Measurements from ENCODE around the gene FGF11.

The FGF11 gene
- total RNA-seq, result 0.35 to 1.7 (median 0.96) reads per million in 3 donors

- Histone ChIP-seq H3K9me3 (ENCODE audit: control insufficient read depth, low read length) (no peaks in the 10 kb centered on the region), H3K4me1 (ENCODE audit: control insufficient read depth, insufficient read depth, low read length, poor library complexity, severe bottlenecking) (peaks cover 52% of the 10 kb centered on the region), H3K36me3 (ENCODE audit: control insufficient read depth, insufficient read depth, low read length) (no peaks in the 10 kb centered on the region), H3K27me3 (replicated peaks; ENCODE audit: control insufficient read depth, insufficient read depth, low read length, poor library complexity, severe bottlenecking) (peaks cover 31% of the 10 kb centered on the region), H3K27ac (ENCODE audit: insufficient read depth, low read length, poor library complexity, severe bottlenecking) (no peak within 1 kb of the TSS), H3K4me3 (ENCODE audit: insufficient read depth, low read depth, low read length, poor library complexity, severe bottlenecking) (peak within 1 kb of the TSS; percentile 32)
- DNase-seq, result no peak
These were observed at the start of gene FGF11 for GRCh38 chr17:7439462-7440112. TSS of gene FGF11 (plus strand) at chr17:7439512. CDS start at chr17:7439621, 109 bp downstream.

GRCh38 chr17:7389924-7390910 is 49.1 kb upstream of the FGF11 start:
- Histone ChIP-seq H3K36me3 (ENCODE audit: control insufficient read depth, insufficient read depth, low read length) (peaks cover 50% of the 10 kb centered on the region), H3K4me1 (ENCODE audit: control insufficient read depth, insufficient read depth, low read length, poor library complexity, severe bottlenecking) (peaks cover 32% of the 10 kb centered on the region), H3K27me3 (replicated peaks; ENCODE audit: control insufficient read depth, insufficient read depth, low read length, poor library complexity, severe bottlenecking) (no peaks in the 10 kb centered on the region), H3K27ac (ENCODE audit: insufficient read depth, low read length, poor library complexity, severe bottlenecking) (peak overlapping the region; percentile 4), H3K4me3 (ENCODE audit: insufficient read depth, low read depth, low read length, poor library complexity, severe bottlenecking) (no peak overlapping the region), H3K9me3 (ENCODE audit: control insufficient read depth, low read length) (no peaks in the 10 kb centered on the region)
- DNase-seq, result no peak

- no peak overlapping the region for H3K27ac ChIP-seq (ENCODE audit: insufficient read depth, low read length, poor library complexity, severe bottlenecking)
- peaks cover 50% of the 10 kb centered on the region for H3K36me3 ChIP-seq (ENCODE audit: control insufficient read depth, insufficient read depth, low read length)
- peaks cover 33% of the 10 kb centered on the region for H3K4me1 ChIP-seq (ENCODE audit: control insufficient read depth, insufficient read depth, low read length, poor library complexity, severe bottlenecking)
- H3K9me3 ChIP-seq (ENCODE audit: control insufficient read depth, low read length), result no peaks in the 10 kb centered on the region
- no peak for DNase-seq
- no peaks in the 10 kb centered on the region for H3K27me3 ChIP-seq (replicated peaks; ENCODE audit: control insufficient read depth, insufficient read depth, low read length, poor library complexity, severe bottlenecking)
- H3K4me3 ChIP-seq (ENCODE audit: insufficient read depth, low read depth, low read length, poor library complexity, severe bottlenecking), result no peak overlapping the region
These were observed 48.0 kb upstream of the FGF11 start for GRCh38 chr17:7391307-7391706.

DNA sequence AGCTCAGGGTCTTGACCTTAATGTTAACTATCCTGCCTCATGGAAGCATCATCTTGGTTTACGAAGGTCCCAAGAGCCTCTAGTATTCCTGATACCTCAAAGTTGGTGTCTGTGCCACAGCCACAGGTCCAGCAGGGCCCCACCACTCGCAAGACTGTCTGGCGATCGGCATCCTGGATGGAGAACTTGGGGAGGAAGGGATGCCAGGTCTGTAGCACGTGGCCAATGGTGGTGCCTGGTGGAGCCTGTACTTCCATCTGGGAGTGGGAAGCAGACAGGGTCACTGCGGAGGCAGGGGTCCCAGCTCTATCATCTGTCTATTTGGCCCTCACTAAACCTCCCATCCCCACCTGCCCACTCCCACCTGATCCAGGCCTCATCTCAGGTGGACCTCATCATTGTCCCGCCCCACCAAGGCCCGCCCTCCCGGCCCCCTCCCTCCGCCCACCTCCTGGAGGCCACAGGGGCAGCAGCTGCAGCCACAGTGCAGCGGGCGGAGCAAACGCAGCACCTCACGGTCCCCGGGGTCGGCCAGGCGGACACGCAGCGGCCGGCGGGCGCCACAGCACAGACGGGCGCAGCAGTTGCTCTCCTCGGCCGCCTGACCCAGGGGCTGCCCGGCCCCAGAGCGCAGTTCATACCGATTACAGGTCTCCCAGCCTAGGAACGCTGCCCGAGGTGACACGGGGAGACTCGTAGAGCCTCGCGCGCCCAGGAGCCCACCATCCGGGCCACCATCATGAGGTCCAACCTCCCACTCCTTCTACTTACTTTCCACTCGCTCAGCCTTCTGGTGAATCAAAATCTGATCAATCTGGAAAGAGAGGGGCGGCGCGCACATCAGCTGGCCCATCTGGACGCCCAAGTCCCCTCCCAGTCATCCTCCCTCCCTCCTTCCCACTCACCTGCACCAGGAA is 46.4 kb upstream of the FGF11 start:
- Histone ChIP-seq H3K4me1 (ENCODE audit: control insufficient read depth, insufficient read depth, low read length, poor library complexity, severe bottlenecking) (peaks cover 33% of the 10 kb centered on the region), H3K36me3 (ENCODE audit: control insufficient read depth, insufficient read depth, low read length) (peaks cover 44% of the 10 kb centered on the region), H3K27me3 (replicated peaks; ENCODE audit: control insufficient read depth, insufficient read depth, low read length, poor library complexity, severe bottlenecking) (no peaks in the 10 kb centered on the region), H3K4me3 (ENCODE audit: insufficient read depth, low read depth, low read length, poor library complexity, severe bottlenecking) (peak overlapping the region; percentile 95), H3K9me3 (ENCODE audit: control insufficient read depth, low read length) (no peaks in the 10 kb centered on the region), H3K27ac (ENCODE audit: insufficient read depth, low read length, poor library complexity, severe bottlenecking) (peak overlapping the region; percentile 90)
- DNase-seq, result no peak

- peaks cover 33% of the 10 kb centered on the region for H3K4me1 ChIP-seq (ENCODE audit: control insufficient read depth, insufficient read depth, low read length, poor library complexity, severe bottlenecking)
- DNase-seq, result peak; percentile 60 to 74 (median 73)
These were observed 45.5 kb upstream of the FGF11 start for GRCh38 chr17:7393613-7394451.

GRCh38 chr17:7394452-7395191 is 44.7 kb upstream of the FGF11 start, which contains the start of gene PLSCR3:
TSS of gene PLSCR3 (minus strand) at chr17:7394525. CDS start at chr17:7394110, 415 bp downstream.
- peaks cover 33% of the 10 kb centered on the region for H3K4me1 ChIP-seq (ENCODE audit: control insufficient read depth, insufficient read depth, low read length, poor library complexity, severe bottlenecking)
- DNase-seq, result peak; percentile 61 to 78 (median 74)

More at GRCh38 chr17:7393613-7394451, 45.5 kb upstream of the FGF11 start:
- H3K4me3 ChIP-seq (ENCODE audit: insufficient read depth, low read depth, low read length, poor library complexity, severe bottlenecking), result peak overlapping the region; percentile 95
- H3K27me3 ChIP-seq (replicated peaks; ENCODE audit: control insufficient read depth, insufficient read depth, low read length, poor library complexity, severe bottlenecking), result no peaks in the 10 kb centered on the region
- H3K9me3 ChIP-seq (ENCODE audit: control insufficient read depth, low read length), result no peaks in the 10 kb centered on the region
- H3K36me3 ChIP-seq (ENCODE audit: control insufficient read depth, insufficient read depth, low read length), result peaks cover 38% of the 10 kb centered on the region
- peak overlapping the region; percentile 90 for H3K27ac ChIP-seq (ENCODE audit: insufficient read depth, low read length, poor library complexity, severe bottlenecking)

GRCh38 chr17:7396147-7396546 is 43.2 kb upstream of the FGF11 start:
- DNase-seq, result no peak
- Histone ChIP-seq H3K36me3 (ENCODE audit: control insufficient read depth, insufficient read depth, low read length) (peaks cover 15% of the 10 kb centered on the region), H3K27ac (ENCODE audit: insufficient read depth, low read length, poor library complexity, severe bottlenecking) (no peak overlapping the region), H3K4me1 (ENCODE audit: control insufficient read depth, insufficient read depth, low read length, poor library complexity, severe bottlenecking) (peaks cover 30% of the 10 kb centered on the region), H3K27me3 (replicated peaks; ENCODE audit: control insufficient read depth, insufficient read depth, low read length, poor library complexity, severe bottlenecking) (no peaks in the 10 kb centered on the region), H3K4me3 (ENCODE audit: insufficient read depth, low read depth, low read length, poor library complexity, severe bottlenecking) (no peak overlapping the region), H3K9me3 (ENCODE audit: control insufficient read depth, low read length) (no peaks in the 10 kb centered on the region)

More at GRCh38 chr17:7394452-7395191, 44.7 kb upstream of the FGF11 start, which contains the start of gene PLSCR3:
- Histone ChIP-seq H3K4me3 (ENCODE audit: insufficient read depth, low read depth, low read length, poor library complexity, severe bottlenecking) (peak within 1 kb of the TSS; percentile 95), H3K36me3 (ENCODE audit: control insufficient read depth, insufficient read depth, low read length) (peaks cover 30% of the 10 kb centered on the region), H3K27me3 (replicated peaks; ENCODE audit: control insufficient read depth, insufficient read depth, low read length, poor library complexity, severe bottlenecking) (no peaks in the 10 kb centered on the region), H3K27ac (ENCODE audit: insufficient read depth, low read length, poor library complexity, severe bottlenecking) (peak within 1 kb of the TSS; percentile 90), H3K9me3 (ENCODE audit: control insufficient read depth, low read length) (no peaks in the 10 kb centered on the region)

DNA sequence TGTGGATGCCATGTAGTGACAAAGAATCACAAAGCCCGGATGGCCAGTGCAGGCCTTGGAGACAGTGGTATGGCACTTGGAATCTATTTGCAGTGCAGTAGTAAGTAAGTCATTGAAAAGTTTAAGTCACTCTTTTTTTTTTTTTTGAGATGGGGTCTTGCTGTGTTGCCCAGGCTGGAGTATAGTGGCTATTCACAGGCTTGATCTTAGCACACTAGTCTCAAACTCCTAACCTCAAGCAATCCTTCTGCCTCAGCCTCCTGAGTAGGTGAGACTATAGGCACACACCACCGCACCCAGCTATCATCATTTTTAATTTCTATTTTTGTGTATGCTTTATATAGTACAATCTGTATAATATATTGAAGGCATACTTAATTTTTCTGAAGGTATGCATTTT is 40.7 kb upstream of the FGF11 start:
- no peak overlapping the region for H3K27ac ChIP-seq (ENCODE audit: insufficient read depth, low read length, poor library complexity, severe bottlenecking)
- no peak for DNase-seq
- H3K4me1 ChIP-seq (ENCODE audit: control insufficient read depth, insufficient read depth, low read length, poor library complexity, severe bottlenecking), result peaks cover 17% of the 10 kb centered on the region
- H3K4me3 ChIP-seq (ENCODE audit: insufficient read depth, low read depth, low read length, poor library complexity, severe bottlenecking), result no peak overlapping the region
- H3K27me3 ChIP-seq (replicated peaks; ENCODE audit: control insufficient read depth, insufficient read depth, low read length, poor library complexity, severe bottlenecking), result no peaks in the 10 kb centered on the region
- H3K9me3 ChIP-seq (ENCODE audit: control insufficient read depth, low read length), result no peaks in the 10 kb centered on the region
- no peaks in the 10 kb centered on the region for H3K36me3 ChIP-seq (ENCODE audit: control insufficient read depth, insufficient read depth, low read length)
